GM19452 (cell line): ENCODE results near the gene CLSTN2.
A peak's percentile ranks its signal among the peaks of the same experiment; 100 is the strongest.

Source experiments
- ATAC-seq: cut with Tn5 transposase; IDR thresholded peaks from one replicate; pipeline ENCODE4 v1.9.1; 2021; ENCODE audit not compliant: unreplicated experiment

The CLSTN2 gene

DNA sequence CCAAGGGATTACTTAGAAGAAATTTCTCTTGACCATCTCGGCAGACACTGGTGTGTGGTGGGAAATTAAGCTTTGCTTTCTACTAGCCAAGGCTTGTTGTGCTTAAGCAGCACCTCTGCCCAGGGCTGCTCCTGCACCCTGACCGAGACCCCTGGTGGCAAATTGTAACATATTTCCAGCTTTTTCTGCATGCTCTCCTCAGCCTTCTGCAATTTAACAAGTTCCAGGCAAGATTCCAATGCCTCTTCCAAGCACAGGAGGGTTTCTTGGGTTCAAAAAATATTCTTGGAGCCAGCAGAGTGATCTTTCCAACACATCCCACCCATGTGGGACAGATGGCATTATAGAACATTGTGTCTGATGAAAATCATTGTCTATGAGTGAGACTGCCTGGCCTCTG, 210.5 kb downstream of the CLSTN2 start:
- no peak for ATAC-seq

DNA sequence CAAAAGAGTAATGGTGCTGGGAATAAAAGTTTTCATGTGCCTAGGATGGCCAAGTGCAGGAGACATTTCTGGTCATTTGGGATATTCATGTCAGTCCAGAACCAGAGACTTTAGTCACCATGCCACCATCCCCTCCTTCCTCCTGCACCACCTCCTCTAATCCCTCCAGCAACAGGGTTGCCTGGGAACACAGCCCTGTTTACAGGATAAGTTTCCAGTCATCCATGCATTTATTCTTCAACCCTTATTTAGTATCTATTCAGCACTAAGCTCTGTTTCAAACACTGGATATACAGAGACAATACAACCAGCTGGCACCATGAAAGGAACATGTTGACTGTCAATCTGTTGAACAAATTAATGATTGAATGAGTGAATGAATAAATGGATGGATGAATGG, 211.7 kb downstream of the CLSTN2 start:
- no peak for ATAC-seq

DNA sequence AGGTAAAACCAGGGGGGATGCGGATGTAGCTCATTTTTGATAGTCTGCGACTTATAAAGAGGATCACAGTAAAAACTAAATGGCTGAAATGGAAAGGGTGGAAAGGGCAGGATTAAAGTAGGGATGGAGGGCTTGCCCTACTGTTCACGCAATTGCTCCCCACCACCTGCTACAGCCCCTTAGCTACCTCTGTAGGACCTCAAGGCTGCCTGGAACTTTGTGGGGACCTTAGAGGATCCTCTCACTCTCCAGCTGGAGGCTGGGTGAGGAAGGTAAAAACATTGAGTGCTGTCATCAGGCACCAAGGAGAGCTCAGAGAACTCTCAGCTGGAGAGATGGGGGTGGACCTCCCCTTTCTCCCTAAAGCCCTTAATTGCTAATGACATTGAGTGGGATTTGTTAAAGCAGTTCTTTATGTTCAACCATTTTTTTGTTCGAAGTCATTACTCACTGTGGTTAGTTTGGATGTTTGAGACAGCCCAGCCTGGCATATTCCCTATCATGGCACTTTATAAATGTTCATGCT, 213.0 kb downstream of the CLSTN2 start:
- ATAC-seq: no peak

DNA sequence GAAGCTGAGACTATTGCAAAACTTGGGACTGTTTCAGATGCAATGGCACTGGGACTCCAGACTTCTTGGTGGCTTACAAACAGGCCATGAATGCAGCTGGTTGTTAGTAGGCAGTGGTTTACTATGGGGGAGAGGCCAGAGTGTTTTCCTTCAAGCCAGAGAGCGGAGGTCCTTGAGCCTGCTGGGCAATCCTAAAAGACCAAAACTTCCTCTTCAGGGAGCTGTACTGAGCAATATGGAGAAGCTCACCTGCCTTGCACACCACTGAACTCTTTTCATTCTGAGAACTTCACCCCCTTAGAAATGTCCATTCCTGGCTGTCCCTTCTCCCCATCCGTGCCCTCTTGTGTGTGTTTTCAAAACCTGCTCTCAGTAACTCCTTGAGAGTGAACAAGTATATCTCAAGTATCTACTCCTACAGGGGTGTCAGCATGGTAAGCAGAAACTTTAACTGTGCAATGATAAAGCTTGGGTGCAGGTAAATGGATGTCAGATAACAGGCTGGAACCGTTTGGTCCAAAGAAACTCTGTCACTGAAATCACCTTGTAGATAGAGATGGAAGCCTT, 213.9 kb downstream of the CLSTN2 start:
- no peak for ATAC-seq

DNA sequence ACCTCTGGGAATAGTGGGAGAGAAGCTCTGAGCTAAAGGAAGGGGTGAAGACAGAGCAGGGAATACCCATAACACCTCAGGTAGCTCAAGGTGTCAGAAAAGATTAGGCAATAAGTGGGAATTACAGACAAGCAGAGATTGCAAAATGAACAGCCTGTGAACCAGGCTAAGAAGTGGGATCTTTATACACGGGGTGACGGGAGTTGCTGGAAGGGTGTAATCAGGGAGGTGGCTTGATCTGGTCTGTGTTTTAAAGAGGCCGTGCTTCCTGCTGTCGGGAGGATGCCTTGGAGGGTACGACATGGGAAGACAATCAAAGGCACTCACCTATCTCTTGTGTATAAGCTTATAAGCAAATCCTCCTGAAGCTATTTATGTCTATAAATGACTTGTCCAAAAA, 216.3 kb downstream of the CLSTN2 start:
- no peak for ATAC-seq

DNA sequence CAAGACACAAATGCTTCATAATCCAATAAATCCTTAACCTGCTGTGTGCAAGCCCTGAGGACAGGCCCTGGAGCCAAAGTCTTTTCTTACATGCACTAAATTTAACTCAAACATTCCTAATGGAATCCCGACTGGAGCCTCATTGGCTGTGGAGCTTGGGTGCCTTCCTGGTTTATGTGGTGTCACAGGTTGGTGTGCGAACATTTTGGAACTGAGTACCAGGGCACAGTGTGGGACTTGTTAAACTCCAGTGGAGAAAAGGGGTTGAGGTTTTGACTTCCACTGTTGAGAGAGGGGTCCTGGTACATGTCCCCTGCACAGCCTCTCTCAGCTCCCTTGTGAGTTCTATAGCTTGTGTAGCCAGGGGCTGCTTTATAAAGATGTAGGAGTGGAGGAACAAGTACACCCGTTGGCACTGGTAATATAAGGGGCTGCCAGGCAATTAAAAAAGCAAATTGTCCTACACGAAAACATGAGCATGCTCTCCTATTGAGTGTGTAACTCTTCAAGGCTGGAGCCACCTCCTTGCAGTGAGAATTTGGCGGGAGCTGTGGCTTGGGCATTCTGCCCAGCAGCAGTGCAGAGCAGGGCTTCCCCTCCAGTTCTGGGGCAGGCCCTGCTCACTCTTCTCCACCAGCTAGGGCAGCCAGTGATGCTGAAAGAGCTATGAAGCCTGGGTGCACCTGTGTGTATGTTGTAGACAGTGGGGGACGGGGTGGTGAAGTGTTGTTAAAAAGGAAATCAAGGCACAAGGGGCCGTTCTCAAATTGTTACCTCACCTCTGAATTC, 218.1 kb downstream of the CLSTN2 start:
- ATAC-seq: no peak

DNA sequence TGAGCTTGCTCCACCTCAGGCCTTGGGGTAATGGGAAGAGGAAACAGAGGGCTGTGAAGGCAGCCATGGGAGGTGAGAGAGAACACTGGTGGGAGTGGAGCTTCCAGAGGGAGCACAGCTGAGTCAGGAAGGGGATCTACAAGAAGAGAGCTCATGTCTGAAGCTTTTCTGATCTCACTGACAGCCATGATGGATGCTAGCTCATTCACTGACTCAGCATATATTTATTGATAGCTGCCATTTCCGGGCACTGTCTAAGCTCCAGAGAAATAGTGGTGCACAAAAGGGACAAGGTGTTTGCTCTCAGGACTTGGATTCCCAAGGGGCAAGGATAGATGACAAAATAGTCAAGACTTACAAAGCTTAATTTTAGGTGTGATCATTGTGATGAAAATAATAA, 218.8 kb downstream of the CLSTN2 start:
- ATAC-seq: no peak

DNA sequence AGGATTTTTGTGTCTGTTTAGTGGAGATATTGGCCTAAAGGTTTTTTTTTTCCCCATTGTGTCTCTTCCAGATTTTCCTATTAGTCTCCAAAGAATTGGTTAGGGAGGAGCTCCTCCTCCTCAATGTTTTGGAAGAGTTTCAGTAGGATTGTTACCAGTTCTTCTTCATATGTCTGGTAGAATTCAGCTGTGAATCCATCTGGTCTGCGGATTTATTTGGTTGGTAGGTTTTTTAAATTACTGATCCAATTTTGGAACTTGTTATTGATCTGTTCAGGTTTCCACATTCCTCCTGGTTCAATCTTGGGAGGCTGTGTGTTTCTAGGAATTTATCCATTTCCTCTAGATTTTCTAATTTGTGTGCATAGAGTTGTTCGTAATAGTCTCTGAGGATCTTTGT, 222.2 kb downstream of the CLSTN2 start:
- ATAC-seq: no peak

DNA sequence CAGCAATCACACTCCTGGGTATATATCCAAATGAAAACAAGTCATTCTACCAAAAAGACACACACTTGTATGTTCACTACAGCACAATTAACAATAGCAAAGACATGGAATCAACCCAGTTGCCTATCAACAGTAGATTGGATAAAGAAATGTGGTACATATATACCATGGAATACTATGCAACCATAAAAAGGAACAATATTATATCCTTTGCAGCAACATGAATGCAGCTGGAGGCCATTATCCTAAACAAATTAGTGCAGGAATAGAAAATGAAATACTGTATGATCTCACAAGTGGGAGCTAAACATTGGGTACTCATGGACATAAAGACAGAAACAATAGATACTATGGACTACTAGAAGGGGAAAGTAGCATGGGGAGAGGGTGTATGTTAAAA, 224.7 kb downstream of the CLSTN2 start:
- ATAC-seq: no peak

DNA sequence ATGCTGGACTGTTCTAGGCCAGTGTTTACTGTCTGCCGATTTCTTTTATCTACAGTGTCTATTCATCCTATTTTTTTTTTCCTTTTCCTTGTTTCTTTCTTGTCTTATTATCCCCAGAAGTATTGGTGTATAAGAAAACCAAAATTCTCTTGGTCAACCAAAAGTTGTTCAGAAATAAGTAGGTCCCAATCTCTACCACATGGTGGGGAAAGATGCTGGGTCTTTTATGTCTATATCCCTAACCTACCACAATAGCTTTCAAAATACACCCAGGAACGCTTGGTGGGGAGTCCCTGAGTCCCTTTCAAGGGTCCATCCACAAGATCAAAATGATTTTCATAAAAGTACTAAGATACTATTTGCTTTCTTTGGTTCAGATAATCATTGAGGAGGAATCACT, 225.6 kb downstream of the CLSTN2 start:
- no peak for ATAC-seq

DNA sequence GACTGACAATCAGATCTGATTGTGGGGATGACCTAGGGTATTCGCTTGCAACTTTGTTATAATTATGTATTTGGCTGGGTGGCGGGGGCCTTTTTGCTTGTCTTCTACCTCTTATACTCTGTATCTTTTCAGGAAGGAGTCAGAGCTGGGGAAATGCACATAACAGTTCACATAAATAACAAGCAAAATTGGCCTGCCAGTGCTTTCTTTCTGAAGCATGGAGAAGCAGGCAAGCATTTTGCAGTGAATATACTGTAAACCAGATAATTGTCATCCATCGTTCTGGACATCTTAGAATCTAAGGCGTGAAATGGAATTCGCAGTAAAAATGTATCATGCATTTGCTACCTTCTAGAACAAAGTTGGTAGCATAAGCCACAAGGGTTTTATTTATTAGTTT, 227.6 kb downstream of the CLSTN2 start:
- ATAC-seq: no peak

DNA sequence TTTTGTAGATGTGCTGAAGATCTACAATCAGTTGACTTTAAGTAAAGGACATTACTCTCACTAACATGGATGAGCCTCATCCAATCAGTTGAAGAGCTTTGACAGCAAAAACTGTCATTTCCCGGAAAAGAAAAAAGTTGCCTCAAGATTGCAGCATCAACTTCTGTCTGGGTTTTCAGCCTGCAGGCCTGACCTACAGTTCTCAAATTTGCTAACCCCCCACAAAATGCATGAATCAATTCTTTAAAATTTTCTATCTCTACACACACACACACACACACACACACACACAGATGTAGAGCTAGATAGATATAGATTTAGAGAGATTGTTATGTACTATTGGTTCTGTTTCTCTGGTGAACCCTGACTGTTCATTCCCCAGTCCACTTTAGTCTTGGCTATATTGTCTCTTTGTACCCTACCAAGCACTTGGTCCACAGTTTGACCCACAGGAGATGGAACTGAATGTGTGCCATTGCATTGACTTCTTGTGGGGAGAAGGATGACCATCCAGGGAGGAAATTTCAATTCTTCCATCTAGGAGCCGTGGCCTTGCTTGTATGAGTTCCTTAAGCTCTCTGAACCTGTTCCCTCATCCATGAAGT, 228.3 kb downstream of the CLSTN2 start:
- ATAC-seq: no peak

DNA sequence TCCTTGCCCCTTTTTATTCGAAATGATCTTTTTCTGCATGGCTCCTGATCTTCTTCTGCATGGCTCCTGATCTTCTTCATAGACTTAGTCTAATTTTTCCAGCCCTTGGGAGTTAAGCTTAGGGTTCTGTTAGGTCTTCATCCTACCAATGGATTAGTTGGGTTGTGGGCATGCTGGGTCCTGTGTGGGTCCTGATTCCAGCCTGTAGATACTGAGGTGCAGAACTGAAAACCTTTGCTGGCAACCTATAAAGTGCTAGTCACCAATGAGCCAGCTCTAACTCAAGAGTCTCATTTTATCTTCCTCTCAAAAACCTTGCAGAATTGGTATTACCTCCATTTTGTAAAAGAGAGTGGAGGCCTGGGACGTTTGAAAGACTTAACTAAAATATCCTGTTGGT, 229.2 kb downstream of the CLSTN2 start:
- no peak for ATAC-seq

DNA sequence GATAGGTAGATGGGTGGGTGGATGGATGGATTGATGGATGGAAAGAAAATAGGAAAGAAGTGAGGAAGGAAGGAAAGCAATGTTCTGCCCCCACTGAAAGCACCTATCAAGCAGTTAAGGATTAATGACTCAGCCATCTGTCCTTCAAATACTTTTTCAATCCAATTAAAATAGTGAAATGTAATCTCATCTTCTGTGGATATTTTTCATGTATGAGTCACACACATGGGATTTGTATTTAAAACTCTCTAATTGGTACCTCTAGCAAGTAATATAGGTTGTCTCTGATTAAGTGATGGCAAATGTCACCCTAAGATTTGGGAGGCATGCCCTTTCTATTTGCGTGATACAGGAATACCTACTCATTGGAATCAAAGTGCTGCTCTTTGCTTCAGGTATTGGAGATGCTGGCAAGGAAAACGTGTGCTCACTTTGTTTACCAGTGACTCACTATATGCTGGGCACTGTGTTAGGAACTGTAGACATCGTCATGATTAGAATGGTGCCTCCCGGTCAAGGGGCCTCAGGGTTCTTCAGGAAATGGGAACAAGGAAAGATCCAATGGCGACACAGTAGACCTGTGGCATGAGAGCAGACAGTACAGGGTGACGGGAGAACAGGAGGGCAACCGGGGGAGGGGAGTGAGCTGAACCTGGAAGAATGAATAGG, 230.1 kb downstream of the CLSTN2 start:
- ATAC-seq: no peak

DNA sequence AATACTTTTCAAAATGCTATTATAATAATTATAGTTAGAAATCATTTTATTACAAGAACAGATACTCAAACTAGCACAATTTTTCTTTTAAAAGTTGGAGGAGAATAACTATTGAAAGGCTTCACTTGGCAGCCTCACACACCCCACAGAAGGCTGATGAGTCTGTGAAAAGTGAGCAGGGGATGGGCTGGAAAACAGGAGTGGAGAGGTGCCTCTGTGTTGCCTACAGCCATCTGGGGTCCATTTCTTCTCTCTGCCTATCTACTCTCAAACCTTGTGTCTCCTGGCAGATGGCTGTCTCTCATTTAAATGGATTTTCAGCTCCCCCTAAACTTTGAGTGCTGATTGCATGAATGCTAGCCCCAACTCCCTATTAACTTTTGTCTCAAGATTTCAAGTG, 230.8 kb downstream of the CLSTN2 start:
- no peak for ATAC-seq

DNA sequence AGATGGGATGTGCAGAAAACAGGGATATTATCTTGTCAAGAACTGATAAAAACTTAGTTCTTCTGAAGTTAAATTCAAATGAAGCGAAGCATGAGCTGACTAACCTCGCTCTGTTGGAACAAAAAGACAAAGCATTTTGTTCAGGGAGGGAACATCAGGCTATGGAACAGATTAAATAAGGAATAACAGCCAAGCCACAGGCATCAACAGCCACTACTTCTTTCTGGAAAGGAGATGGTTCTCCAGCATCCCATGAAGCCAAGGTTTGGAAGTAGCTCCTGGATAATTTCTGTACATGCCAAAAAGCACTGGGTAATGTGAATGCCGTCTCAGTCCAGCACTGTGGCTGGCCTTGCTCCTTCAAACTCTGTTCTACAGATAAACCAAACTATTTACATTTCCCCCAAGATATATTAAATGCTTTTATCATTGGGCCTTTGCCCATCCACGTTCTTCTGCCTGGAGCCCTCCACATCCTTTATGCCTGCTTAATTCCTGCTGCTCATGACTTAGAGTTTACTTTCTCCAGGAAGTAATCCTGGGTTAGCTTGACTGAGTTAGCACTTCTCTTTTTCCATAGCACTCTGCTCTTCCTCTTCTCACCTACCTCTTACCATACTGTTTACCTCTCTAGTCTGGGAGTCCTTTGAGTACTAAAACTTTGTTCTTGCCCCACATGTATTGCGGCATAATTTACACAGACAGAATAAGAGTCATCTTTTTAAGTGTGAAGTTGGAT, 232.0 kb downstream of the CLSTN2 start:
- ATAC-seq: no peak

DNA sequence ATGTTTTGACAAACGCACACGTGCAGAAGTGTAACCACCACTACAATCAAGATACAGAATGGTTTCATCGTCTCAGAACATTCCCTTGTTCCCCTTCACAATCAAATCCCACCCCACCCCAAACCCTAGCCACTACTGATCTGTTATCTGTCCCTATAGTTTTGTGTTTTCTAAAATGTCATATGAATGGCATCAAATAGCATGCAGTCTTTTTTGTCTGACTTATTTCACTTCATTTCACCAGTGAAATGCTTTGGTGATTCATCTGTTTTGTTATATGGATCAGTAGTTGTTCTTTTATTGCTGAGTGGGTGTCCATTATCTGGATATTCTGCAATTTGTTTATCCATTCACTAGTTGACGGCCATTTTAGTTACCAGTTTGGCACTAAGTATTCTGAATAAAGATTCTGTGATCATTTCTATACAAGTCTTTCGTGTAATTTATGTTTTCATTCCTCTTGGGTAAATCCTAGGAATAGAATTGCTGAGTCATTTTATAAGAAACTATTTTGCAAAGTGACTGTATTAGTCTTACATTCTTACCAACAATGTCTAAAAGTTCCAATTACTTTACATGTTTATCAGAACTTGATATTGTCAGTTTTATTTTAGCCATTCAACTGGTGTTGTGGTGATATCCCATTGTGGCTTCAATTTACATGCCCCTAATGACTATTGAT, 232.8 kb downstream of the CLSTN2 start:
- no peak for ATAC-seq

DNA sequence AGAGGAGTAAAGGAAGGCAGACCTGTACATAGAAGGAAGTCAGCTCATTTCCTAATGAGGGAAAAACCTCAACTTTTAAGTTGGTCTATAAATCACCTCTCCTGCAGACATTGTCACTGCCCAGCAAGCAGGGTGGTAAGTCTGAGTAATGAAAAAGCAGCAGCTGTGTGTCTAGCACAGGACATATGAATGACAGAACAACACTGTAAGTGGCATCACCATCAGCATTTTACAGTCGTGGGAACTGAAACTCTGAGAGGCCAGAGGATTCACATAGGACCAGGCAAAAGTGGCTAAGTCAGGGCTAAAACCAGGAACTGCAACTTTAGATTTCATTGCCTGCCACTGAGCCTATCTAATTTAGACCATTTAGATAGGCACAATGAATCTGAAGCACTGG, 235.6 kb downstream of the CLSTN2 start:
- ATAC-seq: peak; percentile 99

DNA sequence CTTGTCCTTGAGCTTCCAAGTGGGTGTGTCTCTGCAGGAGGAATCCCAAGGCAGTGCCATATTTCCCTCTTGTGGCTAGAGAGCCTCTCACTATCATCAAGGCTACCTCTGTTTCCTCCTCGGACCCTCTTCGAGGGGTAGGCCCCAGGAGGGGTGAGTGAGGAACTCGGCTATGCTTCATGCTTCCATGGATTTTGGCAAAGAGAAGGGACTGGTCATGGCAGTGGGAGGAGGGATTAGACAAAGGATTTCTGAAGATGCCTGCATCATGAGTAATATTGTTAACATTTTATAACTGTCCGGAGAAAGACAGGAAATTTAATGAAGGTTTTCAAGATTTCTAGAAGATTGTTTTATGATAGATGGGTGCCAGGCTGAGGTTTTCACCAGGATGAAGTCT, 241.5 kb downstream of the CLSTN2 start:
- ATAC-seq: no peak

DNA sequence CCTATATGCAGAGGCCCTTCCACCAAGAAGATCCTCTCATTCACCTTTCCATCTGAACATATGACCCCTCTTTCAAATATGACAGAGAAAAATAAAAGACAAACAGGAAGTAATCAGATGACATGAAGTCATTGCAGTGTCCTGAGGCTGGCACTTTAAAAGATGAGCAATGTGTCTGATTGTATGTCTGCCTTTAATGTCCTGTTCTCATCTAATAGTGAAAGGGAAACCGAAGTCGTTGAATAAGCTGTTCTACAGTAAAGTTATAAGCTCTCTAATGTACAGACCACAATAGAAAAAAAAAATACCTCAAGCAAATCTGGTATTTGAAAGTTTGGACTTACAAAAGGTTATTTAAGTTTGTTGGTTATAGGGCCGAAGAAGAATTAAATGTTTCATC, 243.0 kb downstream of the CLSTN2 start:
- ATAC-seq: peak; percentile 57

DNA sequence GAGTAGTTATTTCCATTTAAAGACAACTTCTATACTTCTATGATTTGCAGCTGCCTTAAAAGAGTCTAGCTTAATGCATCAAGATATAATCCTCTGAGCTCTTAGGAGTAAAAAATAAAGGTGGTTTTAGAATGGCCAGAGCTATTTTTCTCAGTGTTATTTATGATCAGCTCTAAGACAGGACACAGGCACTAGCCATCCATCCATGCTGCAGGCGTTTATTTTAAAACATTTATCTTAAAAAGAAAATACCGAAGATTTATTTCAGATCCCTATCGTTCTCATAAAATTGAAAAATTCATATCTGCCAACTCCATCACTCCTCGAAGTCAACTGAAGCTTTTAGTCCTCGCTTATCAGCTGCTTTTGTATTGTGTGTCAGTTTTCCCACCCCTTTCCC, 243.5 kb downstream of the CLSTN2 start:
- ATAC-seq: no peak
